ENCODE data around the gene DNAH9. TPM values are rescaled to one million over a fixed set of nuclear protein-coding genes. Genes with fewer than 3 reads are reported as not detected.

Gene DNAH9
- polyA plus RNA-seq, 1 donor from 2014 or later: 2.0 TPM

GRCh38 chr17:11953924-11954323 is 355.7 kb downstream of the DNAH9 start:
- Histone ChIP-seq H3K27ac (ENCODE audit: low read length) (no peak overlapping the region), H3K27me3 (ENCODE audit: insufficient read depth, low read depth, low read length) (no peaks in the 10 kb centered on the region), H3K79me2 (replicated peaks; ENCODE audit: insufficient read depth, low read length) (no peaks in the 10 kb centered on the region), H2AFZ (ENCODE audit: low read depth, low read length) (no peak overlapping the region), H3K4me2 (ENCODE audit: low read length) (no peak overlapping the region), H3K9ac (ENCODE audit: low read length) (no peak overlapping the region), H4K20me1 (ENCODE audit: insufficient read depth) (no peaks in the 10 kb centered on the region), H3K9me2 (ENCODE audit: insufficient read depth, low read length) (no peaks in the 10 kb centered on the region), H3K9me3 (ENCODE audit: low read length) (no peaks in the 10 kb centered on the region), H3K4me3 (ENCODE audit: low read length) (no peak overlapping the region), H3K36me3 (ENCODE audit: insufficient read depth, low read length) (peaks cover 10% of the 10 kb centered on the region), H3F3A (ENCODE audit: insufficient read depth, low read length, poor library complexity, severe bottlenecking) (no peaks in the 10 kb centered on the region)
- no peak for TF ChIP-seq CTCF (IDR thresholded peaks at IDR 0.05; ENCODE audit: poor library complexity, severe bottlenecking)
- TF ChIP-seq EP300 (conservative IDR thresholded peaks at IDR 0.05; ENCODE audit: poor library complexity, severe bottlenecking): no peak
- TF ChIP-seq REST (IDR thresholded peaks at IDR 0.05; ENCODE audit: borderline replicate concordance): no peak
- no peak for TF ChIP-seq RAD21 (conservative IDR thresholded peaks at IDR 0.05)
- no peak for TF ChIP-seq MXI1 (conservative IDR thresholded peaks at IDR 0.05; ENCODE audit: poor library complexity, severe bottlenecking)
- no peak for TF ChIP-seq POLR2AphosphoS5 (IDR thresholded peaks at IDR 0.05)
- TF ChIP-seq SMC3 (conservative IDR thresholded peaks at IDR 0.05; ENCODE audit: poor library complexity): no peak
- TF ChIP-seq TAF1 (IDR thresholded peaks at IDR 0.05; ENCODE audit: low read depth): no peak
- no peak for TF ChIP-seq EZH2 (IDR thresholded peaks at IDR 0.05; ENCODE audit: borderline replicate concordance, insufficient read depth, low read length, poor library complexity, severe bottlenecking)

GRCh38 chr17:11954936-11955335 is 356.7 kb downstream of the DNAH9 start:
- no peak overlapping the region for H3K4me3 ChIP-seq (ENCODE audit: low read length)
- H3F3A ChIP-seq (ENCODE audit: insufficient read depth, low read length, poor library complexity, severe bottlenecking): no peaks in the 10 kb centered on the region
- H3K9ac ChIP-seq (ENCODE audit: low read length): no peak overlapping the region
- no peak overlapping the region for H2AFZ ChIP-seq (ENCODE audit: low read depth, low read length)
- H3K36me3 ChIP-seq (ENCODE audit: insufficient read depth, low read length): peaks cover 10% of the 10 kb centered on the region
- no peaks in the 10 kb centered on the region for H3K79me2 ChIP-seq (replicated peaks; ENCODE audit: insufficient read depth, low read length)
- no peaks in the 10 kb centered on the region for H3K9me3 ChIP-seq (ENCODE audit: low read length)
- TF ChIP-seq SMC3 (conservative IDR thresholded peaks at IDR 0.05; ENCODE audit: poor library complexity): no peak
- no peak for TF ChIP-seq RAD21 (conservative IDR thresholded peaks at IDR 0.05)
- no peak for TF ChIP-seq MXI1 (conservative IDR thresholded peaks at IDR 0.05; ENCODE audit: poor library complexity, severe bottlenecking)
- no peak for TF ChIP-seq POLR2AphosphoS5 (IDR thresholded peaks at IDR 0.05)
- no peak for TF ChIP-seq EZH2 (IDR thresholded peaks at IDR 0.05; ENCODE audit: borderline replicate concordance, insufficient read depth, low read length, poor library complexity, severe bottlenecking)
- no peak for TF ChIP-seq REST (IDR thresholded peaks at IDR 0.05; ENCODE audit: borderline replicate concordance)
- TF ChIP-seq EP300 (conservative IDR thresholded peaks at IDR 0.05; ENCODE audit: poor library complexity, severe bottlenecking): no peak
- no peak for TF ChIP-seq TAF1 (IDR thresholded peaks at IDR 0.05; ENCODE audit: low read depth)
- TF ChIP-seq CTCF (IDR thresholded peaks at IDR 0.05; ENCODE audit: poor library complexity, severe bottlenecking): no peak
- no peak overlapping the region for H3K4me2 ChIP-seq (ENCODE audit: low read length)
- H3K9me2 ChIP-seq (ENCODE audit: insufficient read depth, low read length): no peaks in the 10 kb centered on the region
- H3K27ac ChIP-seq (ENCODE audit: low read length): no peak overlapping the region
- H4K20me1 ChIP-seq (ENCODE audit: insufficient read depth): no peaks in the 10 kb centered on the region
- H3K27me3 ChIP-seq (ENCODE audit: insufficient read depth, low read depth, low read length): no peaks in the 10 kb centered on the region

Measured in neural cell (in vitro differentiated cells).